Cortex of kidney (tissue), 1 donor: Measurements from ENCODE around the gene NAV3.
"Not testable (repeated sequence)": the region's sequence is repeated elsewhere in the genome, so short reads cannot be mapped to it uniquely, and the experiment has no call there.

Source experiments
- DNase-seq: peaks from one replicate; lab custom pipeline; 2025; lab: John Stamatoyannopoulos, UW

The NAV3 gene

DNA sequence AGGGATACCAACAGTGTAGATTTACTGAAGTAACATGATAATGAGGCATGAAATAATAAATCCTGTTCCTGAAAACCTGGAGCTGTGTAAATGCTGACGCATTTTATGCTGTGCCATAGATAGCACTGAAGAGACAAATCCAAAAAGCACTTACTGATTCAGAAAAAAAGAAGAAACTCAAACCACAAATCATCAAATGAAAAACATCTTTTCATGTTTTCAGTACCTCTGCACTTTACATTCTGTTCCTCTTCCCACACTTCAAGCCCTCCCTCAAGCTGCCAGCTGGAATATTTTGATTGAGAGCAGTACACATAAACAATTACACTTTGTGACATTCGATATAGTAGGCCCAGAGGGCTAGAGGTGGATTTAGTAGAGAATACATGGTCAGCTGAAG is 362.3 kb downstream of the NAV3 start:
- DNase-seq, result no peak

DNA sequence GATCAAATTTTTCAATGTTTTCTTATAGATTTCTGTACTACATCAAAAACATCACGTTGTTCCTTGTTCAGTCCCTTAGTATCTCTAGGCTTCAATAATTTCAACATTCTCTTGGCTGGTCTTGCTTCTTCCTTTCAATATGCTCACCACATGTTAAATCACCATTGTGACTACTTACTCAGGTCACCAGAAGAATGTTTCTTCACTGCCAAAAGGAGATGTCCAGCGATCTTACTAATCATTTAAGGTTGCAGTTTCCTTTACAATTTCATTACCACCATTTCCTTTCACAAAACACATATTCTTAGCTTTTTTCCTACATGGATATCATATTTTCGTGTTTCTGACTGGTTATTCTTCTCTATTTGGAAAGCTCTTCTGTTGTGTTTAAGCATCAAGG is 363.8 kb downstream of the NAV3 start:
- no peak for DNase-seq

DNA sequence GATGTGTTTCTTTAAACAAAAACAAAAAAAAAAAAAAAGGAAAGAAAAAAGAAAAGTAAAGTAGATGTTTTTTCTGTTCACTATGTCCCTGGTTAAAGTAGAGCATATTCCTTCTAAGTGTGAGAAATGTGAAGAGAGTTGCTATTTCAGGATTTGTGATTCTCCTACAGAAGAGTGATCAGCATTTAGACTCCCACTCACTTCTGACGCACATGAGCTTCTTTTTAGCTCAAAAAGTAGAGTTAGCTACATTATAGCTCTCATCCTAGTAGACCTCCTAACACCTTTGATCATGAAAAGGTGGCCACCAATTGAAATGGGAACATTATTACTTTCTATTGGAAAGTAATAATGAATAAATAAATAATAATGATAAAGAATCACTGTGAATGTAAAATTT is 368.2 kb downstream of the NAV3 start:
- DNase-seq, result no peak

DNA sequence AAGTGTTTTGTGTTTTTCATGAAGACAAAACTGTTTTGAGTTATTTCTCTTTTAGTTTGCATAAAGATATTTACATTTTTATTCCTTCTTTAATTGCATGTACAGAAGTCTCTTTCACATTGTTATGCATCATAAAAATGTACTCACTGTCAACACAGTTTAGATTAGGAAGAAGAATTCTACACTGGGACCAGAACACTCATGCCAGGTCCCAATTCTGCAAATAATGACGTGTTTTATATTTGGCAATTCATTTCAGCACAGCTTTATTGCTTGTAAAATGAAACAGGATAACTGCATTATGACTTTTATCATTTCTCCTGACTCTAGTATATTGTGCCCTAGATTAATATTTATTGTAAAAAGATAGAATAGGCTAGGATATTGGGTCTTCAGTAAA is 369.2 kb downstream of the NAV3 start:
- no peak for DNase-seq

DNA sequence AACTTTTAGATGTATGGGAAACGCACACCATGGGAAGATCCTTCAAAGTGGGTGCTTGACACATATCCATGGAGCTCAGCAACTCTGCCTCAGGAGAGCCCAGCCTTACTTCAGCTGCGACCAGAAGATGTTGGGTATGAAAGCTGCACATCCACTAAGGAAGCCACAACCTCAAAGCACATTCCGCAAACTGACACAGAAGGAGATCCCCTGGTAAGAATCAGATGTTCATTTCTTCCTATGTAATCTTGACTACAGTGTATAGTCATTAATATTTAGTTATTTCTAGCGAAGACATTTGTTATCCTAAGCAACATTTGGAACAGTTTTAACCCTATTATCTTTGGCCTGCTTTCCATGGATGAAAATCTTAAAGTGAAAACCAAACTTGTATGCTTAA is 374.2 kb downstream of the NAV3 start:
- no peak for DNase-seq

GRCh38 chr12:78208092-78208491 is 377.4 kb downstream of the NAV3 start:
- no peak for DNase-seq

GRCh38 chr12:78209846-78210505 is 379.3 kb downstream of the NAV3 start:
- DNase-seq, result no peak

DNA sequence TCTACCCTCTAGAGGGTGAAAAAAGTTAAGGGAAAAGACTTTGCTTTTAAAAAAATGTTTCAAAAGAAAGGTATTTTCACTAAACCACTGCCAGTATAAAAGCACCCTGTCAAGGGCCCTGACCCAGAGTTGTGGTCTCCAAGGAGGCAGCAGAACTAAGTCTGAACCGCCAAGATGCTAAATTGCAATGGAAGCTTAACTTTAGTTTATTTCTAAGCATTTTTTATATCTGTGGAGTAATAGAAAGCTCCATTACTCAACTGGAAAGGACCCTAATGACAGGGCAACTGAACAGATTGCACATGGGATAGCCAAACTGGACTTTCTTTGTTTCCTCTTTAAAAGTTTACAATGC is 379.8 kb downstream of the NAV3 start:
- DNase-seq, result no peak

DNA sequence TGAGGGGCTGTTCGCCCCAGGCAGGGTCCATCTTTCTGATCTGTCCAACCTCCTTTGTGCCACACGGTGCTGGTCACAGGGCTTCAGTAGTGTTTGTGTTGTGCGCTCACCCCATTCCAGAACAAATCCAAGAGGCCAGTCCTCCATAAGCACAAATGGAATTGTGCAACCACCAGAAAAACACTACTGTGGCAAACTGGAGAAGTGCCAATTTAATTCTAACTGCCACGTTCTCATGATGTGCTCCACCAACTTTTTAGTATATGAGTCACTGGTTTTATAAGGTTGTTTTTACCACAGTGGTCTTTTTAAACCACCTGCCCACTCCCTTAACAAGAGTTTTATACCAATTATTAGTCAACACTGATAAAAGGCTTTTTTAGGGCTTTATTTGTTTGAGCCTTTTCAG is 380.2 kb downstream of the NAV3 start:
- DNase-seq, result no peak

- no peak for DNase-seq
Measured at GRCh38 chr12:78220811-78221210, 390.1 kb downstream of the NAV3 start.

- no peak for DNase-seq
Measured at GRCh38 chr12:78224154-78224553, 393.5 kb downstream of the NAV3 start.

- DNase-seq, result no peak
Measured at GRCh38 chr12:78226763-78227162, 396.1 kb downstream of the NAV3 start.

- DNase-seq, result no peak
Measured at GRCh38 chr12:78229591-78230101, 399.0 kb downstream of the NAV3 start.

DNA sequence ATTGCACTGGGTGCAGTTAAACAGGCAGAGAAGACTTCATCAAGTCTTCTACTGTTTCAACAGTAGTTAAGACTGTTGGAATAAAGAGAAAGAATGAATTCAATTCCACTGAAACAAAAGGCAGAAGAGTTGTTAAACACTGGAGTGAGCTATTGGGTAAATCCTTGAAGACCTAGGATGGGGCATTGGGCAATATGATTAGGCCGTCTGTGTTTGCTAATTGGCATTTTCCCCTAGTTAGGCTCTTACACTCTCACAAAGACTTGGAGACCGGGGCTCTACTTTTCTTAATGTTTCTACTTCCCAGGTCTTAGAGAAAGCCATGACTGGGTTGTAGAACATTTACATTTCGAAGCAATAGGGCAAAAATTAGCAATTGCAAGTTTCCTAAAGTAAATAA is 402.1 kb downstream of the NAV3 start:
- no peak for DNase-seq

GRCh38 chr12:78236264-78236663 is 405.6 kb downstream of the NAV3 start:
- no peak for DNase-seq

DNA sequence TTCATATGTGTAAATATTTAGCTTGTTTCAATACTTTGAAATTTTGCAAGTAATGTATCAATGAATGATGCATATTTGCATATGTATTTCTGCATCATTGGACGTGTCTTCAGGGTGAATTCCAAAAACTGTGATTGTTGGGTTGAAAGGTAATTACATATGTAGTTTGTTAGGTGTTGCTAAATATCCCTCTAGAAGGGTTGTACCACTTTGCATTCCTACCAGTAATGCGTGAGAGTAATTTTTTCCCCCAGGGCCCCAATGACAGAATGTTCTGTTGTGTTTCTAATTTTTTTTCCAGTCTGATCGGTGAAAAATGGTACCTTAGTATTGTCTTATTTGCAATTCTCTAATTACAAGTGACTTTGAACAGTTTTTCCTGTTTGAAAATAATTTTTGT is 408.9 kb downstream of the NAV3 start:
- DNase-seq, result no peak

- DNase-seq, result no peak
Measured at GRCh38 chr12:78240827-78241226, 410.1 kb downstream of the NAV3 start.

GRCh38 chr12:78241446-78241845 is 410.8 kb downstream of the NAV3 start:
- DNase-seq, result no peak

DNA sequence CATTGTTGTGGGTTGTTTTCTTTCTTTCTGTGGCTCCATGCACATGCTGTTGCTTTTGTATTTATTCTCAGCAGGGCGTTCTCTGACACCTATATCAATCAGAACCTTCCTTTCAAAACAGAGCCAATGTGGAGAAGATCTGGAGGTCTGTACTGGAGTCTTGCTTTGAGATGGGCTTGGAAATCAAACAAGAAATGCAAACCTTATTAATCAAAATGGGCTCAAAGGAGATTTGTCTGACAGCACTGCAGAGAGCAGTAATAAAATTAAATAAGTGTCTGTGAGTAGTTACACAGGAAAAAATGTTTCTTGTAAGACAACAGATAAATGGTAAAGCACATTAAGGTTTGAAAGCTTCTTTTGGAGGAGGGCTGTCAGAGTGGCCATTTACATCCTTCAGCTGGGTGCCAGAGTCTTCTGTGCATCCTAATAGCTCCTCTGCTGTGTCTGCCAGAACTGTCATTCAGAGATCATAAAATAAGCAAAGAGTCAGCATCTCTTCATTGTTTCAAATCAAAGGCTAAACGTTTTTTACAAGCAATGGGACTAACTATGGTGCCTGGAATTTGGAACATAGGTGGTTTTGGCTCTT is 414.3 kb downstream of the NAV3 start:
- DNase-seq, result no peak

GRCh38 chr12:78248321-78248720 is 417.6 kb downstream of the NAV3 start:
- DNase-seq, result no peak

DNA sequence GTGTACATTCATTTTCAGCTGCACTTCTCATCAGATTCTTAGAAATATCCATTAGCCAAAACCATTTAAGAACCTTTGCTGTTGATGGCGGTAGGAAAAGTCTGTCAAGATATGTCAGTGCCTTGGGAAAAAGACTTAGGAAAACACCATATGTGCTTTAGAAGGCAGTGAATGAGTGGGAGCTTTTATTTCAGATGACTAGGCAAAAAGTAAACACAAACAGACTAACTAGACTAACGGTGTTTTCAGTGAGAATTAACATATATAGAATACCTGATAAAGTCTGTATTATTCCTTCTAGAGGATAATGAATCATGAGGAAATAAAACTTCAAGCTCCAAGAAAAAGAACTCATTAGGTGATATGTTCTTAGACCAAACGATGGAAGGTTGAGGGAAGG is 418.9 kb downstream of the NAV3 start:
- no peak for DNase-seq

DNA sequence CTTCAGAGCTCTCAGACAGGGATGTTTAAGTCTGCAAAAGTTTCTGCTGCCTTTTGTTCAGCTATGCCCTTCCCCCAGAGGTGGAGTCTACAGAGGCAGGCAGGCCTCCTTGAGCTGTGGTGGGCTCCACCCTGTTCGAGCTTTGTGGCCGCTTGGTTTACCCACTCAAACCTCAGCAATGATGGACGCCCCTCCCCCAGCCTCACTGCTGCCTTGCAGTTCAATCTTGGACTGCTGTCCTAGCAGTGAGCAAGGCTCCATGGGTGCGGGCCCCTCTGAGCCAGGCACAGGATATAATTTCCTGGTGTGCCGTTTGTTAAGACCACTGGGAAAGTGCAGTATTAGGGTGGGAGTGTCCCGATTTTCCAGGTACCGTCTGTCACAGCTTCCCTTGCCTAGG is 427.0 kb downstream of the NAV3 start:
- not testable (repeated sequence) for DNase-seq

DNA sequence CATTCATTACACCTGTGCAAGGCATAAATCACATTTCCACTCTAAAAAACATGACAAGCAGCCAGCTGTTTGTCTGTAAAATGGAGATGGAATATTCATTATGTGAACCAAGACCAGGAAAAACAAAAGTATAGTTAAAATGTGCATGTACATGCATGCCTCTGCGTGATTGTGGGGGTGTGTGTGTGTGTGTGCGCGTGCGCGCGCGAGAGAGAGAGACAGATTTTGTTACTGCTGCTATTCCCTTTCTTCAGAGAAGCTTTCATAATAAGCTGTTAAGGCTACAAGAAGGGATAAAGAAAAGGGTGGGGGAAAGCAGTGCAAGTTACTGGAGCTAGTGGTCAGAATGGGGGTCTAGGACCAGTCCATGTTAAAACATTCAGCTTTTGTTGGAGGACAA is 430.3 kb downstream of the NAV3 start:
- no peak for DNase-seq

DNA sequence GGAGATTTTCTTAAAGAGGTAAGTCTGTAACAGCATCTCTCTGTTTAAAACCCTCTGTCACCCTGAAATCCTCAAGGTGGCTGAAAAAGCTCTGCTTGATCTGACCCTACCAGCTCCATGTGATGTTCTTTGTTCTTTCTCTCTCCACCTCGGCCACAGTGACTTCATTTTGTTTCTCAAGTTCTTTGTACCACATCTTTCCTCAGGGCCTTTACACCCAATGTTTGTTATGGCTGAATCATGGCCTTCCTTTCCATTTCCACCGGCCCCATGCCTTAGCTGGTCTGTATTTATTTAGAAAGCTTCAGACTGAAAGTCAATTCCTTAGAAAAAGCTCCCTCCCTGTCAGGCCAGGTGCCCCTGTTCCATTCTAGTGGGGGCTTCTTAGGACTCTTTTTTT is 431.2 kb downstream of the NAV3 start:
- DNase-seq, result no peak
